ENCODE measurements around the gene TRPC3. TPM values are rescaled to one million over a fixed set of nuclear protein-coding genes. Genes with fewer than 3 reads are reported as not detected.
"Not testable (repeated sequence)": the region's sequence is repeated elsewhere in the genome, so short reads cannot be mapped to it uniquely, and the experiment has no call there.

Gene TRPC3
- total RNA-seq, 1 donor from 2014 or later = 0.17 TPM

DNA sequence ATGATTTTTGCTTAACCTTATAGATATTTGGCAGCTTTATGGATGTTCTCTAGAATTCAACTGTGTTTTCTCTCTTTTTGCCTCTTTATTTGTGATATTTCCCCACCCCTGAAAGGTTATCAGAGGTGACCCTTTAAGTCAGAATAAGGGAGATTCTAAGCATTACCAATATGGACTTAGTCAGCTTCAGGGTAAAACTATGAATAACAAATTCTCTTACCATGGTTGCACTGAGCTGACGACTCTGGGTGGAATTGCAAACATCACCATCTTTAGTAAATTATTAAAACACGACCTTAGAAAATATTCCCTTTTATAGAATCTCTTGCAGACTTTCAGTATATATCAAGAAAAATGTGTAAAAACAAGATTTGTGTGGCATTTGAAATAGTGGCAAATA is 21.6 kb downstream of the TRPC3 start:
- no peak overlapping the region for H2AFZ ChIP-seq (replicated peaks)
- TF ChIP-seq EZH2 (IDR thresholded peaks at IDR 0.05) (no peak), EZH2phosphoT487 (IDR thresholded peaks at IDR 0.05) (no peak)
- TF ChIP-seq, protein P1, sequence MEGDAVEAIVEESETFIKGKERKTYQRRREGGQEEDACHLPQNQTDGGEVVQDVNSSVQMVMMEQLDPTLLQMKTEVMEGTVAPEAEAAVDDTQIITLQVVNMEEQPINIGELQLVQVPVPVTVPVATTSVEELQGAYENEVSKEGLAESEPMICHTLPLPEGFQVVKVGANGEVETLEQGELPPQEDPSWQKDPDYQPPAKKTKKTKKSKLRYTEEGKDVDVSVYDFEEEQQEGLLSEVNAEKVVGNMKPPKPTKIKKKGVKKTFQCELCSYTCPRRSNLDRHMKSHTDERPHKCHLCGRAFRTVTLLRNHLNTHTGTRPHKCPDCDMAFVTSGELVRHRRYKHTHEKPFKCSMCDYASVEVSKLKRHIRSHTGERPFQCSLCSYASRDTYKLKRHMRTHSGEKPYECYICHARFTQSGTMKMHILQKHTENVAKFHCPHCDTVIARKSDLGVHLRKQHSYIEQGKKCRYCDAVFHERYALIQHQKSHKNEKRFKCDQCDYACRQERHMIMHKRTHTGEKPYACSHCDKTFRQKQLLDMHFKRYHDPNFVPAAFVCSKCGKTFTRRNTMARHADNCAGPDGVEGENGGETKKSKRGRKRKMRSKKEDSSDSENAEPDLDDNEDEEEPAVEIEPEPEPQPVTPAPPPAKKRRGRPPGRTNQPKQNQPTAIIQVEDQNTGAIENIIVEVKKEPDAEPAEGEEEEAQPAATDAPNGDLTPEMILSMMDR (IDR thresholded peaks at IDR 0.05) = no peak
- no peak overlapping the region for H3K4me2 ChIP-seq
- no peaks in the 10 kb centered on the region for H3K27me3 ChIP-seq
- DNase-seq (ENCODE audit: low spot score) = no peak
- no peak overlapping the region for H3K9ac ChIP-seq
- H3K4me1 ChIP-seq = no peaks in the 10 kb centered on the region
- no peak overlapping the region for H3K4me3 Mint-ChIP-seq
- H3K9me3 ChIP-seq (ENCODE audit: low read depth) = no peaks in the 10 kb centered on the region
- H3K27ac Mint-ChIP-seq = no peak overlapping the region
- peaks cover 2% of the 10 kb centered on the region for H3K27me3 Mint-ChIP-seq (ENCODE audit: insufficient read depth, low read depth)
- H3F3A ChIP-seq (ENCODE audit: low read depth) = no peaks in the 10 kb centered on the region
- H3K36me3 Mint-ChIP-seq = peaks cover 5% of the 10 kb centered on the region
- H3K4me3 ChIP-seq = no peak overlapping the region
- H3K9me3 Mint-ChIP-seq = no peaks in the 10 kb centered on the region
- no peaks in the 10 kb centered on the region for H3K4me1 Mint-ChIP-seq
- H3K27ac ChIP-seq = no peak overlapping the region
- H3K79me2 ChIP-seq (ENCODE audit: low read depth) = no peaks in the 10 kb centered on the region
- no peaks in the 10 kb centered on the region for H4K20me1 ChIP-seq (ENCODE audit: low read depth)
- no peaks in the 10 kb centered on the region for H3K36me3 ChIP-seq

DNA sequence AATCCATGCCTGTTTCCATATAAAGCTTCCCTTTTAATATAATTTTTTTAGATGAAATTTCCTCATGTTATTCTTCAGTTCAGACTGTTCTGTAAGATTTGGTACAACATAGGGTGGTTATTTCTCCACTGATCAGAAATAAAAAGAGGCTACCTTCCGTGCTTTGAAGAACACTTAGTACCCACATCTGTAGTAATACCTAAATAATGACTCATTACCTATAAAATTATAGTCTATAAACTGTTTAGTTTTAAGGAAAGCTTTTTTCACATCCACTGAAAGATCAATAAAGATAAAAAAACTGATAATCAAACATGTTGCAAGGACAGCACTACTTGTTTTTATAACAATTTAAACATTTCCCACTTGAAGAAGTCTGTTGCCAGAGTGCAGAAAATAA is 23.9 kb downstream of the TRPC3 start:
- no peak overlapping the region for H3K4me3 ChIP-seq
- no peaks in the 10 kb centered on the region for H3K36me3 ChIP-seq
- Mint-ChIP-seq H3K36me3 (peaks cover 5% of the 10 kb centered on the region), H3K4me1 (no peaks in the 10 kb centered on the region), H3K27ac (no peak overlapping the region), H3K9me3 (no peaks in the 10 kb centered on the region), H3K4me3 (no peak overlapping the region), H3K27me3 (ENCODE audit: insufficient read depth, low read depth) (no peaks in the 10 kb centered on the region)
- no peaks in the 10 kb centered on the region for H3K4me1 ChIP-seq
- H3K9me3 ChIP-seq (ENCODE audit: low read depth) = no peaks in the 10 kb centered on the region
- H3K4me2 ChIP-seq = no peak overlapping the region
- DNase-seq (ENCODE audit: low spot score) = no peak
- no peaks in the 10 kb centered on the region for H3K79me2 ChIP-seq (ENCODE audit: low read depth)
- no peaks in the 10 kb centered on the region for H3F3A ChIP-seq (ENCODE audit: low read depth)
- H4K20me1 ChIP-seq (ENCODE audit: low read depth) = no peaks in the 10 kb centered on the region
- H3K27ac ChIP-seq = no peak overlapping the region
- TF ChIP-seq EZH2 (IDR thresholded peaks at IDR 0.05) = no peak
- TF ChIP-seq, protein P1 (IDR thresholded peaks at IDR 0.05) = no peak
- no peak for TF ChIP-seq EZH2phosphoT487 (IDR thresholded peaks at IDR 0.05)
- no peak overlapping the region for H2AFZ ChIP-seq (replicated peaks)
- no peak overlapping the region for H3K9ac ChIP-seq
- H3K27me3 ChIP-seq = no peaks in the 10 kb centered on the region

DNA sequence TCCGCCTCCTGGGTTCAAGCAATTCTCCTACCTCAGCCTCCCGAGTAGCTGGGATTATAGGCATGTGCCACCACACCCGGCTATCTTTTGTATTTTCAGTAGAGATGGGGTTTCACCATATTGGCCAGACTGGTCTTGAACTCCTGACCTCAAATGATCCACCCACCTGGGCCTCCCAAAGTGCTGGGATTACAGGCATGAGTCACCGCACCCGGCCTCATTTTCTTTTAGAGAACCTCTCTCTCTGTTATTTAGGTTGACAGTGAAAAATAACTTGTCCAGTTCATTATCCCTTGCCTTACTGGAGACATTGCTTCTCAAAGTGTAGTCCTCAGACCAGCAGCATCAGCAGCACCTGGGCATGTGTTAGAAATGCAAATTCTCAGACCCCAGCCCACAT is 25.4 kb downstream of the TRPC3 start:
- not testable (repeated sequence) for H4K20me1 ChIP-seq (ENCODE audit: low read depth); H3K4me1 Mint-ChIP-seq; H3K27ac Mint-ChIP-seq; H3K4me1 ChIP-seq; H3K4me3 ChIP-seq; H2AFZ ChIP-seq (replicated peaks); H3K36me3 ChIP-seq; H3K27me3 ChIP-seq; H3K9me3 ChIP-seq (ENCODE audit: low read depth); H3K79me2 ChIP-seq (ENCODE audit: low read depth); H3K9me3 Mint-ChIP-seq; H3K27me3 Mint-ChIP-seq (ENCODE audit: insufficient read depth, low read depth); H3F3A ChIP-seq (ENCODE audit: low read depth); H3K9ac ChIP-seq; H3K27ac ChIP-seq; H3K4me2 ChIP-seq; DNase-seq (ENCODE audit: low spot score); H3K36me3 Mint-ChIP-seq; H3K4me3 Mint-ChIP-seq

DNA sequence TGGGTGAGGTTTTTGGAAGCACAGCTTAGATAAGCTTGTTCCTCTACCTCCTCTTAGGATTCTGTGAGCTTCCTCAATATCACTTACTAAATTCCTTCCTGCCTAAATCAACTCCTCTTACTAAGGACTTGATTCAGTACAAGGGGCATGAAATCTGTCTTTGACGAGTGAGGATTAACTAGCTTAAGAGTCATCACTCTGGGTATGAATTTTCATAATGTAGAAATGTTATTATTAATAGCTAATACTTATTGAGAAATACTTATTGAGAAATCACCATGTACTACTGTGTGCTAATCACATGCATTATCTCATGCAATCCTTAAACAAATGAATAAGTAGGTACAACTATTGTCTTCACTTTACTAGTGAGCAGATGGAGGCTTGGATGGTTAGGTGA is 28.6 kb downstream of the TRPC3 start:
- no peaks in the 10 kb centered on the region for H3K27me3 ChIP-seq
- H3K79me2 ChIP-seq (ENCODE audit: low read depth) = no peaks in the 10 kb centered on the region
- no peaks in the 10 kb centered on the region for H3K36me3 ChIP-seq
- Mint-ChIP-seq H3K27ac (no peak overlapping the region), H3K27me3 (ENCODE audit: insufficient read depth, low read depth) (no peaks in the 10 kb centered on the region), H3K4me3 (no peak overlapping the region), H3K36me3 (no peaks in the 10 kb centered on the region), H3K9me3 (no peaks in the 10 kb centered on the region), H3K4me1 (no peaks in the 10 kb centered on the region)
- no peak overlapping the region for H3K4me3 ChIP-seq
- no peaks in the 10 kb centered on the region for H3K9me3 ChIP-seq (ENCODE audit: low read depth)
- H3K9ac ChIP-seq = no peak overlapping the region
- no peak overlapping the region for H3K4me2 ChIP-seq
- no peaks in the 10 kb centered on the region for H4K20me1 ChIP-seq (ENCODE audit: low read depth)
- H3F3A ChIP-seq (ENCODE audit: low read depth) = no peaks in the 10 kb centered on the region
- no peak overlapping the region for H2AFZ ChIP-seq (replicated peaks)
- H3K4me1 ChIP-seq = no peaks in the 10 kb centered on the region
- no peak for DNase-seq (ENCODE audit: low spot score)
- H3K27ac ChIP-seq = no peak overlapping the region
- TF ChIP-seq, protein P1 (IDR thresholded peaks at IDR 0.05) = no peak
- no peak for TF ChIP-seq EZH2phosphoT487 (IDR thresholded peaks at IDR 0.05)
- no peak for TF ChIP-seq EZH2 (IDR thresholded peaks at IDR 0.05)
